Subcutaneous adipose tissue (tissue), 4 donors: ENCODE data around the gene DGAT2L6. TPM values are rescaled to one million over a fixed set of nuclear protein-coding genes. Genes with fewer than 3 reads are reported as not detected.

Experiments
- total RNA-seq, 4 donors: library from RNA; depleted of rRNA; stranded (reverse); fragments of >200 nt; gene quantifications; one replicate each; pipeline ENCODE4 v1.1.0, GENCODE V29; 2016
- TF ChIP-seq, protein P1 (sequence below): fragments of 450-650 bp; IDR thresholded peaks from one replicate; pipeline ENCODE4 v1.5.1; 2016; ENCODE audit warnings: low read depth, mild to moderate bottlenecking, control low read depth, antibody characterized with exemption, moderate library complexity

The DGAT2L6 gene
- total RNA-seq, 4 donors from 2014 or later = not detected

DNA sequence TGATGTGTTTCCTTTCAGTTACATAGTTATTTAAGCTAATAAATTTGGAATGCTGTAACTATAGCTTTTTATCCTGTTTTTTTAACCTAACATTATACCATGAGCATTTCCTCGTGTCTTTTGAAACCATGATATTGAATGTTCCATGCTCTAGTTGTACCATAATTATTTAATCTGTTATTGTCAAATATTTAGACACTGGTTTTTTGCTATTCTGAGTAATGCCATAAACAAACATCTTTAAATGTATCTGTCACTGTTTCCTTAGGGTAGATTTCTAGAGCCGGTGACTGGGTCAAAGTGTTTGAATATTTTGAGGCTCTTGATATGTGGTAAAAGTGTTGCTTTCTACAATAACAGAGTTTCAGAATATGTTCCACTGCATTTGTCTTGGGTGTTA is 38.7 kb upstream of the DGAT2L6 start:
- TF ChIP-seq, protein P1, sequence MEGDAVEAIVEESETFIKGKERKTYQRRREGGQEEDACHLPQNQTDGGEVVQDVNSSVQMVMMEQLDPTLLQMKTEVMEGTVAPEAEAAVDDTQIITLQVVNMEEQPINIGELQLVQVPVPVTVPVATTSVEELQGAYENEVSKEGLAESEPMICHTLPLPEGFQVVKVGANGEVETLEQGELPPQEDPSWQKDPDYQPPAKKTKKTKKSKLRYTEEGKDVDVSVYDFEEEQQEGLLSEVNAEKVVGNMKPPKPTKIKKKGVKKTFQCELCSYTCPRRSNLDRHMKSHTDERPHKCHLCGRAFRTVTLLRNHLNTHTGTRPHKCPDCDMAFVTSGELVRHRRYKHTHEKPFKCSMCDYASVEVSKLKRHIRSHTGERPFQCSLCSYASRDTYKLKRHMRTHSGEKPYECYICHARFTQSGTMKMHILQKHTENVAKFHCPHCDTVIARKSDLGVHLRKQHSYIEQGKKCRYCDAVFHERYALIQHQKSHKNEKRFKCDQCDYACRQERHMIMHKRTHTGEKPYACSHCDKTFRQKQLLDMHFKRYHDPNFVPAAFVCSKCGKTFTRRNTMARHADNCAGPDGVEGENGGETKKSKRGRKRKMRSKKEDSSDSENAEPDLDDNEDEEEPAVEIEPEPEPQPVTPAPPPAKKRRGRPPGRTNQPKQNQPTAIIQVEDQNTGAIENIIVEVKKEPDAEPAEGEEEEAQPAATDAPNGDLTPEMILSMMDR = no peak

DNA sequence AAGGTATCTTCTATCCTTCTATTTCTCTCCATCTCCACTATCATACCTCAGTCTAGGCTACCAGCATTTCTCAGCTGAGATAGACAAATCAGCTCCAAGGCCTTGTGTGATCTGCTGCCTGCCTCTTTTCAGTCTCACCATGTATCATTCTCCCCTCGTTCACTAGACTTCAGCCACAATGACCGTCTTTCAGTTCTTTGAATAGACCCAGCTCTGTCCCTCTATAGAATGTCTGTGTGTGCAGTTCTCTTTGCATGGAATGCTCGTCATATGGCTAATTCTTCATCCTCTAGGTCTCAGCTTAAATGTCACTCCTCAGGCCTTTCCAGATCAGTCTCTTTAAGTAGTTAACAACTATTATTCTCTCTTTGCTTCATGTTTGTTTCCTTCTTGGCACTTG is 37.5 kb upstream of the DGAT2L6 start:
- TF ChIP-seq, protein P1 = no peak

DNA sequence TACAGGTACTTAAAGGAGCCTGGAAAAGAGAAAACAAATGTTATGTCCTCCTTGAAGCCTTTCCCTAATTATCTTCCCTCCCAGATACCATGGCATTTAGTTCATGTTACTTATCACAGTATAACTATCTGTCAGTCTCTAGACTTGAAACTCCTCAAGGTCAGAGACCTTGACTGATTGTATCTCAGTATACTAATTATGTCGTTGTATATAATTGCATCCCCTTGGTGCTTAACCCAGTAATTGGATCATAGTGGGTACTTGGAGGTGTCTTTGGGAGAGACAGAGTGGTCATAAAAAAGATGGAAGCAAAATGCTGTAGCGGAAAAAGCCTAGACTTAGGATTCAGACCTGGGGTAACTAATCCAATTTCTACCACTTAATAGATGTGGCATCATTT is 35.9 kb upstream of the DGAT2L6 start:
- TF ChIP-seq, protein P1 = no peak

DNA sequence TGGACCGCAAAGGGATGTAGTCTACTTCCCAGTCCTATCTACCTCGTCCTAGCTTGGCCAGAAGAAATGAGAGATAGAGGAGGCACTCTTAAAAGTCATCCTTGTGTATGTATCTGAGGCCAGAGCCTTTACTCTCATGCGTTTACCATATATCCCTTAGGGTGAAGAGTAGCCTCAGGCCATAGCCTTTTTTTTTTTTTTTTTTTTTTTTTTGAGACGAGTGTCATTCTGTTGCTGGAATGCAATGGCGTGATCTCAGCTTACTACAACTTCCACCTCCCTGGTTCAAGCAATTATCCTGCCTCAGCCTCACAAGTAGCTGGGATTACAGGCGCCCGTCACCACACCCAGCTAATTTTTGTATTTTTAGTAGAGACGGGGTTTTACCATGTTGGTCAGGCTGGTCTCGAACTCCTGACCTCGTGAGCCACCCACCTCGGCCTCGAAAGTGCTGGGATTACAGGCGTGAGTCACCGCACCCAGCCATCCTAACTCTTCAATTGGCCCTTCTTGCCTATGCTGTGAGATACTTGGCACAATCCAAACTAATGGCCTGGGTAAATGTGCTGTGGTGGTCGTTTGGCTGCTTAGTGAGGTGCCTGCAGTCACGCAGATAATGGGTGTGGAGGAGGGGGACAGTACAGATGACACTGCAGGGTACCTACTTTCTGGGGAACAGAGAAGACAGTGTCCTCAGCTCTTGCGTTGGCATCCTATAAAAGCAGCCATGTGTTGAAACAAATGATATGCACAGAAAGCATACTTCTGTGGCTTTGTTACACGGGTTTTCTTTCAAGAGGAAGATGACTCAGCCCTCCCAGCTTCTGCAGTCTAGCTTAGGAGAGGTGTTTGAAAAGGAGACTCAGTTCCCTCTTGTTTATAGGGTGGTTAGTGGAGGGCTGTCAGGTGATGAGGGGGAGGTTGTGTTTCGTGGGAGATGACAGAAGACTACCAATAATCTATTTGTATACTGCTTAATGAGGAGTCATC is 10.4 kb upstream of the DGAT2L6 start:
- TF ChIP-seq, protein P1 = no peak

DNA sequence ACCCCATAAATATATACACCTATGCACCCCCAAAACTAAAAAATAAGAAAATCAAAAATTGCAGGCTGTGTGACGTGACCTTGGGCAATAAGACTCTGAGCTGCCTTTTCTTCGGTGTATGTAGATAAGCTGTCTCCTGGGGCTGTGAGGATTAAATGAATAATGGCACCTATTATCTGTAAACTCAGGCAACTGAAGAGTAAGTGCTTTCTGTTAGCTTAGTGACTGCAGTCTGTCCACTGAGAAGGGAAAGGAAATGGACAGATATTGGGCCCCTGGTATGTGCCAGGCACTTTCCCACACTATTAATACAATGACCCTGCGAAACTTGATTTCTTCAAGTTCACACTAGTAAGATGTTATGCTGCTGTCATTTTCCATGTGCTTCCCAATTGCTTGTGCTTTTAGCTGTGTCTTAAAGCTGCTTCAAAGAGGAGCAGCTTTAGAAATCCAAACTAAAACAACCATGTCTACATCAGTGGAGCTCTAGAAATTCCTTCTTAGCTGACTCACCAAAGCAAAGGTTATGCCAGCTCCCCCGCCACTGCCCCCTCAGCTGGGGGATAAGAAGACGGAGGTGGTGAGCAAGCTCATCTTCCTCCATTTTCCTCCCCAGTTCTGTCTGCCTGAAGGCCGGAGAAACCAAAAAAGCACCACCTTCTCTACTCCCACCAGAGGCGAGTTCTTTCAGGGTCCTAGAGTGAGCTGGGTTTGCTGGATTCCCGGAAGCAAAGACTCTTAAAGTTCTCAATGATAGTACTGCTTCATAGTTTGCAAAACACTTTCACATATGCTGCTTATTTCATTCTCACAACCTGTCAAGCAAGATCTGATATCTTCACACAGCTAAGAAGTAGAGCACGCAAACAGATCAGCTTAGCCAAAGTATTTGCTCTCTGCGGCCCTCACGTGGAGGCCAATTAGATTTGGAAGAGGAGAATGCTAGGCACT is 8.8 kb upstream of the DGAT2L6 start:
- TF ChIP-seq, protein P1 = no peak

DNA sequence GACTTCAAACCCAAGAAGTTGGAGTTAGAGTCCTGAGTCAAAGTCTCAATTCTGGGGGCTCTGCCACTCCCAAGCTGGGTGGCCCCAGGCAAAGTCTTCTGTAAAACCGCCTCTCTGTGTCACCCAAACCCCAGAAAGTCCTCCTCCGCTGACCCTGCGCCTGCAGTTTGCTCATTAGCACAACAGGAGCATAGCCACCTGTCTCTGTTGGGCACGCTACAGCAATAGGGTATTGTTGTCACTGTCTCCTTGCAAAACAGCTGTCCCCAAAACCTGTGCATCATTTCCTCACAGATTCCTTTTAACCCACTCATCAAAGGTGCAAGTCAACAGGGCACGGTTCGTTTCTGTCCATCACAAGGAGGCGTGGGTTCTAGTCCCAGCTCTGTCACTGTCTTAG is 8.0 kb upstream of the DGAT2L6 start:
- TF ChIP-seq, protein P1 = no peak

DNA sequence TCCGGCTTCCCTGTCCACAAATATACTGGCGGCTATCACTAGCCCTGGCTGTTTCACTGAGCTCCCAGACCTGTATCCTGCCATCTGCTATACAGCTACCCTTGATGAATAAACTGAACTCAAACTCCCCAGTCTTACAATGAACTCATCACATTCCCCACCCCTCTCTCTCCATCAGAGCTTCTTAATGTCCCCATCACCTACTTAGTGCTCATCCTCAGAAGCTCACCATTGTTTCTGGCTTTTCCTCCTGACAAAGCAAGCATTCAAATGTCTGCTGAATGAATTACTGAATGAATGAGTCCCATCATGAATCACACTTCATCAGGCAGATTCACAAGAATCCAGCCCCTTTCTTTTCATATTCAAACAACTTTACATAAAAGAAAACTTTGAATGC is 5.7 kb upstream of the DGAT2L6 start:
- TF ChIP-seq, protein P1 = no peak
